Non-pigmented ciliary epithelial cell (primary cell): Measurements from ENCODE around the gene EMP1.
A peak's percentile ranks its signal among the peaks of the same experiment; 100 is the strongest.

ENCODE experiments used
- DNase-seq: peaks from one replicate; pipeline ENCODE4 v3.0.0-alpha.2; 2010; ENCODE audit warnings: low read depth

Gene EMP1

GRCh38 chr12:13196130-13196921, at the start of gene EMP1:
Gene EMP1 (plus strand): TSS chr12:13196726. CDS start chr12:13211511, 14,785 bp downstream.
- peak; percentile 100 for DNase-seq

DNA sequence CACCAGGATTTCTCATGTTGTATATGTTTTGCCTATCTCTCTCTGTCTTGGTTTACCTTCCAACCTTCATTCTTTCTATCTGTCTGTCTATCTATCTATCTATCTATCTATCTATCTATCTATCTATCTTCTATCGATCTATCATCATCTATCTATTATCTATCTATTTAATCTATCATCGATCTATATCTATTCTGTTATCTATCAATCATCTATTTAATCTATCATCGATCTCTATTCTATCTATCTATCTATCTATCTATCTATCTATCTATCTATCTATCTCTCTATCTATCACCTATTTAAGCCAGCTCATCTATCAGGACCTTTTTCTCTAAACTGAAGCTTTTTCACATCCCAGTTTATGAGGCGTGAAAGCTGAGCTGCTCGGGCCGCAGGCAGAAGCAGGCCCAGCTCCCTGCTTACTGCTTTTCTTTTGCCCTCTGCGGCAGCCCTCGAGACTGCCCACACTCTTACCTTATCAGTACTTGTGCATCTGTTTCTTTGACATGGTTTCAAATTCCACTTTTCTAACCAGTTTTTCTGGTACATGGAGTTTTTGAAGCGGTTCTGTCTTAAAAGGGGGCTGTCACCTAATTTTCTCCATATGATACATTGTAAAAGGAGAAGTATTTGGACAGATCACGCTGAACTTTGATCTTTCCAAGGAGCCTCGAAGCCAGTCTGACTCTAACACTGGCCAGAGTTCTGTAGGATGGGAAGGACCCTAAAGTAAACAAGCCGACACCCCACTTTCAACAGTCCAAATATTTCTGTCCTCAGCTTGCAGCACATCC, 48.6 kb upstream of the EMP1 start:
- no peak for DNase-seq

DNA sequence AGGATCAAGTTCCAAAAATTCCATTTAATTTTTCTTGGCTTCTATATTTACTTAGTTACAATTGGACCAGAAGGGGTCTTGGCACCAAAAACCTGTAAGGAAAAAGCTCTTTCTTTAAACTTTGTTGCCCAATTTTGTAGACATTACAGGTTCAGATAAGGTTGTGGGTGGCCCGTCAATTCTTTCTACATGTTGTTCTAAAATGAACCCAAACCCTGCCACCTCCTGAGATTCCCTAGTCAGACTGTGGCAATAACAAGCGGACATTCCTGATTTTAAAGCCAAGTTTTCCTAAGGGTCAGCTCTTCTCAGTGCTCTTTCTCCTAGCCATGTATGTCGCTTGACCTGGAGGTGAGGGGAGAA, 48.1 kb upstream of the EMP1 start:
- DNase-seq, result no peak

GRCh38 chr12:13149411-13149810, 47.1 kb upstream of the EMP1 start:
- DNase-seq, result no peak

DNA sequence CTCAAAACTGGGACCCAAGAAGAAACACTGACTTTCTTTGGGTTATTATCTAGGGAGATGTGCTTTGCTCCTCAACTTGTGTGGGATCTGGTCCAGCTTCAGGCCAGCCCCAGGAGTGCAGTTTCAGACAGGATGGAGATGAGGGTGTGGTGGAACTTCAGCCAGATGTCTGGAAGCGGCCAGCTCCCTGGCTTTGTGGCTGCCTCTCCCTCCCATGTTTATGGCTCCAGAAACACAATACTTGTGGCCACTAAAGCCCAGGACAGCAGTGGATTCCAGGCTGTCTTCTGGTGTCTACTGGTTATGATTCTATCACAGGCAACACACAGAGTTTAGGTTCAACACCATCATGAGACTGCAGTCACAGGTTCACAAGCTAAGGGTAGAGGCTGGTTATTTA, 44.2 kb upstream of the EMP1 start:
- DNase-seq, result no peak

GRCh38 chr12:13152756-13153155, 43.8 kb upstream of the EMP1 start:
- DNase-seq, result no peak

- DNase-seq, result no peak
These were observed 43.3 kb upstream of the EMP1 start for GRCh38 chr12:13153180-13153579.

DNA sequence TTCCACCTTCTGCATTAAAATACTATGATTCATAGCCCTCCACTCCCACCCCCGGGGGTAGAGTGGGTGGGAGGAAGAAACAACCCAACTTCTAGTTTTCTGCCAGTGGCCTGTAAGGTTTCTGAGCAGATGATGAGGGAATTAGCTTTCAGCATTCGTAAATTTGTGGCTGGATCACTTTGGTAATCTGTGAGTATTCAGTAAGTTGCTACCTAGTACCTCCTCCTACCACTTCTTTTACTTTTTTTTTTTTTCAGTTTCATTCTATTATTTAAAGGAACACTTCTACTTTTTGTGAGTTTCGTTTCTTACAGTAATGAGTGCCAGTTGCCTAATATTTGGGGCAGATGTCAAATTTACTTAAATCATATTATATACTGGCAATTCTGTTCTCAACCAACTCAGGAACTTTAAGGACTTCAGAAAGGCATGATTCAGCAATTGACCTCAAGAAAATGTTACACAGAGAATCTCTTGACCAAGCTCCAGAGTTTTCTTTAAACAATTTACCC, 42.4 kb upstream of the EMP1 start:
- DNase-seq, result no peak

GRCh38 chr12:13154831-13155230, 41.7 kb upstream of the EMP1 start:
- no peak for DNase-seq

- DNase-seq, result no peak
These were observed 40.2 kb upstream of the EMP1 start for GRCh38 chr12:13156277-13156676.

DNA sequence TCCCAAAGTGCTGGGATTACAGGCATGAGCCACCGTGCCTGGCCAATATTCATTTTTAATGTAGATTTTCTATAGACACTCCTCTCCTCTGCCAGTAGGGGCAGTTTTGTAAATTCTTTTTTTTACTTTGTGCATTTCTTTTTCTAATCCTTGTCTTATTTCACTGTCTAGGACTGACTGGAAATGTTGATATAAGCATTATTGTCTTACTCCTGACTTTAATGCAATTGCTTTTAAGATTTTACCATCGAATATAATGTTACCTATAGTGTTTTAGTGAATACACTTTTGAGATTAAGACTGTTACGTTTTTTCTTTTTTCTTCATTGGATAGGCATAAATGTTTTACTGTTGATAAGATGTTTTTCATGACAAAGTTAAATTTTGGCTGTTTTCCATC, 35.4 kb upstream of the EMP1 start:
- no peak for DNase-seq

DNA sequence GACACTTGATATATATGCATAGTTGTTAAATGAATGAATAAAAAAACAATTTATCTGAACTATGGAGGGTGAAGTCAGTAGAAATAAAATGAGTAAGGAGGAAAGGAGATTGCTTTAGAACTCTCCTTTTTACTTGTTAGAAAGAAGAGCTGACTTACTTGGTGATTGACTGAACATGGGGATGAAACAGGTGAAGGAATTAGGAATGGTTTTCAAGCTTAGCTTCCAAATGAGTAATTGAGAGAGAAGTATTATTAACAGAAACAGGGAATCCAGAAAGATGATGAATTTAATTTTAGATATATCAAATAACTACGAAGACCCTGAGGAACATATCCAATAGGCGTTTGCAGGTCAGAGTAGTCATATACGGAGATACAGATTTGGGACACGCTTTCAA, 33.6 kb upstream of the EMP1 start:
- DNase-seq, result no peak

DNA sequence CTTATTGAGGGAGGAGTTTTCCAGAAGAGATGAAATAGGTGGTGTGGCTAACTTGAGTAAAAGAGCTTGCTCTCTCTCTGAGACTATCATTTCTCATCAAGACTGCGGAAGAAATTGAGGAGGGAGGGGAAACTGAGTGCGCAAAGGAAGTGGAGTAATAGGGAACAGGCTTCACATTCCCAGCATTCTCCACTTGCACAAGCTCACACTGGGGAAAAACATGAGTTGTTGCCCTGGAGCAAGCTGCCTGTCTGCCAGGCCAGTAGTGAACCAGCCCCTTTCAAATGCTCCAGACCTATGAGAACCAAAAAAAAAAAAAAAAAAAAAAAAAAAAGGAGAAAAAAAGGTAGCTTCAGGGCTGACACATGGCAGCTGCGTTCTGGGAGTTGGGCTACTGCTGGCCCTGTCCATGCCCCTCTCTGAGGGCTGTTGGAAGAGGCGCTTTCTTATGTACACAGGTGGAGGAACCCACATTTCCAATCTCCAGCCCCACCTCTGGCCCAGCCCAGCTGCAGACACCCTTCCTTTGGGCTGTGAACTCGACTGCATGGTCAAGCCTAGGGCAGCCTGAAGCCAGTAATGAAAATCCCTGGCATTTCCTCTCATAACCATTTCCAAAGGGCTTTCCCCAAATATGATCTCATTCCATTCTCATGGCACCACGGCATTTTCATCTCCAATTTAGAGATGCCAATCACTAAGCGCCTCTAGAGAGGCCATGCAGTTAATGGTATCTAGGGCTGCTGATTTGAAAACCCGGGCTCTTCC, 32.5 kb upstream of the EMP1 start:
- DNase-seq, result no peak

DNA sequence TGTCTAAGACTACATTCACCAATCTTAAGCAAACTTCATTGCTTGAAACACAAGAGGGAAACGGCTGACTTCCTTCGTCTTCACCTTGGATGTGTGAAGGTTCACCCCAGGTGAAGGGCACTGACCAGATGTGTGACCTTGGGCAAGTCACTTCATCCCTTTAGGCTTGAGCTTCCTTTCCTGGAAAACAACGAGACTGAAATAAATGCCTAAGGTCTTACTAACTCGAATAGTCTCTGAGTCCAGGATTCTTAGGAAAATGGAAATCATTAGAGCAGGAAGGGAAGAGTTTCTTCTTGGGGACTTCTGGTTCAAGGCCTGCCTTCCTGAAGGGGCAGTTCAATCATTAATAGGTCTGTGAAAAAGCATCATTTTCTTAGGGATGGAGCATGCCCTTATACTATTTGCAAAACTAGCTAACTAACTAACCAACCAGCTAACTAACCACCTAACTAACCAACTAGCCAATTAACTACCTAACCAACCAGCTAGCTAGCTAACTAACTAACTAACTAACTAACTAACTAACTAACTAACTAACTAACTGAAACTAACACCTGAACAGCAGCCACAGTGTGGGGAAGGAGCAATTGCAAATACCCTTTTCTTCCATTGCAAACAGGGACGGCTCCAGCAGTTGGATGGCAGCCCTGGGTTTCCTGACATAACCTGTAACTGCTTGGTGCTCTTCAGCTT, 31.5 kb upstream of the EMP1 start:
- DNase-seq, result no peak

DNA sequence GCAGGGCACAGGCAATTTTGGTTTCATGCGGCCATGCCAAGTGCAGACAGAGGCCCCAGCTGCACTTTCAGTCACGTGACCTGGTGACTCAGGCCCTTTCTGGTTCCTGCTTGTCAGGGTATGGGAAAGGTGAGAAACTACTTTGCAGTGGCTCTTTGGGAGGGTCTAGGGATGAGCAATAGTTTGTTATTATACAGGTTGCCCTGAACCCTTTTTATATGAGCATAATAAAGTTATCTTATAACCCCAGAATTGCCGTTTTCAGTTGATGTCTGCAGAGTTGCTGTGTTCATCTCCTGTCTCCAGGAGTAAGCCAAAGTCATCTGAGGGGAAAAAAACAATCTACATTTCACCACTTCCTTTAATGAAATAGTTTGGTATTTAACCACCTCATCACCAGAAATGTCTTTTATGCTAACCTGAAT, 30.9 kb upstream of the EMP1 start:
- DNase-seq, result no peak

DNA sequence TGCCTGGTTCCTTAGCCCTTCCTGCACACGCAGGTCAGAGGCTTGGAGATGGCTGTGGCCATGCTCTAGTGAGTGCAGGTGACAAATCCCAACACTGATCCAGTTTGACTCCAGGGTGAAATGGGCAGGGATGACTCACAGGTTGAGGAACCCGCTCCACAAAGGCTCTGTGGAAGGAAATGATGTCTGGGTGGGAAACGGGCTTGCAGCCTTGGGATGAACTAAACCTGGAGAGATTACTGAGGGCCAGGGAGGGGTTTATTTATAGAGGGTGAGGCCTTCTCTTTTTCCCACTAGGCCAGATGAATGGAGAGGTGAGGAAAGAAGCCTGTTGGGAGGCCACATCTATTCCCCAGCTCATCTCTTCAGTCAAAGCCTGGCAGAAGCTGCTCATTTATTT, 29.3 kb upstream of the EMP1 start:
- no peak for DNase-seq

DNA sequence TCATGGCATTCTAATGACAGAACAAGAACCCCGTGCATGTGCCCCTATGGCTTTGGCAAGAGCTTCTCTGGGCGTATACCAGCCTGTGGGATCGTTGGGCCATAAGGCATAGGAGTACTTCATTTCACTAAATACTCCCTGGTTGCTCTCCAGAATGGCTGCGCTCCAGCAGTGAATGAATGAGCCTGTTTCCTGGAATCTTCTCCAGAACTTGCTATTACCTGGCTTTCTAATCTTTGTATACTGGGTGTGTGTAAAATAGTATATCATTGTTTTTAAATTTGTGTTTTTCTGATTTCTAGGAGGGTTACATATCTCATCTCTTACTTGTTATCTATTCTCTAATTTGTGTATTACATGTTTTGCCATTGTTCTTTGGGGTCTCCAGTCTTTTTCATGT, 28.6 kb upstream of the EMP1 start:
- DNase-seq, result no peak

DNA sequence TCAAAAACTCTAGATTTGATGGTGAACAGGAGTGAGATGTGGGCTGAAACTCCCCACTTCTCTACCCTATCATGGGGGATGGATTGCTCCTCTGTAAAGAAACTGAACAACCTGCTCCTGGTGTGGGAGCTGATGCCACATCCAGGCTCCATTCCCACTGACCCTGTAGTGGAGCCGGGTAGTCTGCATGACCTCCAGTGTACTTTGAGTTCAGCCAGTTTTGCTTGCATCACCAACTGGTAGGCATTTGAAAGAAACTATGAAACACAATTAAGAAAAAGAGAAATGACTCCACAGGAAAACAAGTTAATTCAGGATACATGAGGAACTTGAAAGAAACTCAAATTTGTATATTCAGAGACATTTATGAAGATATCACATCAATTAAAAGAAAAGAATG, 27.3 kb upstream of the EMP1 start:
- no peak for DNase-seq

GRCh38 chr12:13170892-13171490, 25.5 kb upstream of the EMP1 start:
- DNase-seq, result no peak

GRCh38 chr12:13171921-13172859, 24.3 kb upstream of the EMP1 start:
- DNase-seq, result no peak
